ENCODE results near the gene ZSCAN29. TPM values are rescaled to one million over a fixed set of nuclear protein-coding genes. Genes with fewer than 3 reads are reported as not detected.
"Not testable (repeated sequence)": the region's sequence is repeated elsewhere in the genome, so short reads cannot be mapped to it uniquely, and the experiment has no call there.

The ZSCAN29 gene
- total and polyA plus RNA-seq, 3 donors from 2014 or later: 25.3 to 62.5 (median 42.8) TPM

DNA sequence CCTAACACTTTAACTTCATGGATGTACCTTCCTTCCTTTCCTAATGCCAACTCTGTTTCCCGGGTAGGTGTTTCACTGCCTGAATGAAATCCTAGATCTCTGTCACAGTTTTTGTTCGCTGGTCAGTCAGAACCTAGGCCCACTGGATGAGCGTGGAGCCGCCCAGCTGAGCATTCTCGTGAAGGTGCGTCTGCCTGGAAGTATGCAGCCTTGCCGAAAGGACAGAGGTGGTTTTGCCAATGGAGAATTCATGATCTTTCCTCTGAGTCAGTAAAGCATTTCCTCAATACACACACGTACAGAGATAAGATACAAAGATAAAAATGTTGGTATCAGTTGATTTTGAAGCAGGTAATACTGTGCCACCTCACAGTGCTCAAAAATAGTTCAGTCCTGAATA lies 32.8 kb upstream of the ZSCAN29 start:
- 74 to 85% methylated on average over 7 to 8 of the region's 8 CpGs for WGBS, 2 donors
- H3K27ac ChIP-seq: no peak overlapping the region
- DNase-seq: no peak
- no peaks in the 10 kb centered on the region for H3K4me1 ChIP-seq
- no peaks in the 10 kb centered on the region for H3K9me3 ChIP-seq
- H3K27me3 ChIP-seq: no peaks in the 10 kb centered on the region
- intact Hi-C loops (cut with DNase I; ENCODE audit: low total_unique reads): no loop called here
- H3K4me3 ChIP-seq: no peak overlapping the region
- TF ChIP-seq, protein P1, sequence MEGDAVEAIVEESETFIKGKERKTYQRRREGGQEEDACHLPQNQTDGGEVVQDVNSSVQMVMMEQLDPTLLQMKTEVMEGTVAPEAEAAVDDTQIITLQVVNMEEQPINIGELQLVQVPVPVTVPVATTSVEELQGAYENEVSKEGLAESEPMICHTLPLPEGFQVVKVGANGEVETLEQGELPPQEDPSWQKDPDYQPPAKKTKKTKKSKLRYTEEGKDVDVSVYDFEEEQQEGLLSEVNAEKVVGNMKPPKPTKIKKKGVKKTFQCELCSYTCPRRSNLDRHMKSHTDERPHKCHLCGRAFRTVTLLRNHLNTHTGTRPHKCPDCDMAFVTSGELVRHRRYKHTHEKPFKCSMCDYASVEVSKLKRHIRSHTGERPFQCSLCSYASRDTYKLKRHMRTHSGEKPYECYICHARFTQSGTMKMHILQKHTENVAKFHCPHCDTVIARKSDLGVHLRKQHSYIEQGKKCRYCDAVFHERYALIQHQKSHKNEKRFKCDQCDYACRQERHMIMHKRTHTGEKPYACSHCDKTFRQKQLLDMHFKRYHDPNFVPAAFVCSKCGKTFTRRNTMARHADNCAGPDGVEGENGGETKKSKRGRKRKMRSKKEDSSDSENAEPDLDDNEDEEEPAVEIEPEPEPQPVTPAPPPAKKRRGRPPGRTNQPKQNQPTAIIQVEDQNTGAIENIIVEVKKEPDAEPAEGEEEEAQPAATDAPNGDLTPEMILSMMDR (IDR thresholded peaks at IDR 0.05): no peak
- no peak for TF ChIP-seq POLR2A (IDR thresholded peaks at IDR 0.05)
- H3K36me3 ChIP-seq (ENCODE audit: low read depth, missing control alignments): no peaks in the 10 kb centered on the region

DNA sequence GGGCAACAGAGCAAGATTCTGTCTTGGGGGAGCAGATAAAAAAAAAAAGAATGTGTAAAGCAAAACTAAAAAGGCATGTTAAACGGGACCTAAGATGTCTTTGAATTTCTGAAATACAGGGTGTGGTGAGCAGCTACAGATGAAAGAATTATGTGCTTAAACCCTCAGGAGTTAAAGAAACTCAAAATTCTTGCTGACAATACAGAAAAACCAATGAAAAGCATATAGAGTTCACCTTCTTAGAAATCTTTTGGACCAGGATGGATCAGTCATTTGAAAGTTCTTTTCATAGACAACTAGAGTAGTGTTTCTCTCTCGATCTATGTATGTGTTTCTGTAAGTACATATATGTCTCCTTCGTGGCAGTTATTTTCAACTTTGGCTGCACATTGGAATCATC lies 31.4 kb upstream of the ZSCAN29 start:
- intact Hi-C loops (cut with DNase I; ENCODE audit: low total_unique reads): no loop called here
- WGBS, 2 donors: 82 to 87% methylated on average over 3 of the region's 3 CpGs
- Histone ChIP-seq H3K27ac (no peak overlapping the region), H3K4me3 (no peak overlapping the region), H3K4me1 (no peaks in the 10 kb centered on the region), H3K9me3 (no peaks in the 10 kb centered on the region), H3K36me3 (ENCODE audit: low read depth, missing control alignments) (no peaks in the 10 kb centered on the region), H3K27me3 (no peaks in the 10 kb centered on the region)
- no peak for DNase-seq
- no peak for TF ChIP-seq POLR2A (IDR thresholded peaks at IDR 0.05)
- TF ChIP-seq, protein P1 (IDR thresholded peaks at IDR 0.05): no peak

DNA sequence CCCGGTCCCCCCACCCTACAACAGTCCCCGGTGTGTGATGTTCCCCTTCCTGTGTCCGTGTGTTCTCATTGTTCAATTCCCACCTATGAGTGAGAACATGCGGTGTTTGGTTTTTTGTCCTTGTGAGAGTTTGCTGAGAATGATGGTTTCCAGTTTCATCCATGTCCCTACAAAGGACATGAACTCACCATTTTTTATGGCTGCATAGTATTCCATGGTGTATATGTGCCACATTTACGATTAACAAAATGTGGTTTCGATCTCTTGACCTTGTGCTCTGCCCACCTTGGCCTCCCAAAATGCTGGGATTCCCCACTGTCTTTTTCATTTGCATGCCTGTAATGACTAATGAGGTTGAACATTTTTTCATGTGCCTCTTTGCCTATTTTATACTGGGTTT lies 22.7 kb upstream of the ZSCAN29 start:
- H3K27me3 ChIP-seq; H3K4me3 ChIP-seq; DNase-seq; intact Hi-C loops (cut with DNase I; ENCODE audit: low total_unique reads); H3K4me1 ChIP-seq; H3K27ac ChIP-seq; H3K36me3 ChIP-seq (ENCODE audit: low read depth, missing control alignments); H3K9me3 ChIP-seq: not testable (repeated sequence)
- 94 to 99% methylated on average over 6 of the region's 6 CpGs for WGBS, 2 donors

DNA sequence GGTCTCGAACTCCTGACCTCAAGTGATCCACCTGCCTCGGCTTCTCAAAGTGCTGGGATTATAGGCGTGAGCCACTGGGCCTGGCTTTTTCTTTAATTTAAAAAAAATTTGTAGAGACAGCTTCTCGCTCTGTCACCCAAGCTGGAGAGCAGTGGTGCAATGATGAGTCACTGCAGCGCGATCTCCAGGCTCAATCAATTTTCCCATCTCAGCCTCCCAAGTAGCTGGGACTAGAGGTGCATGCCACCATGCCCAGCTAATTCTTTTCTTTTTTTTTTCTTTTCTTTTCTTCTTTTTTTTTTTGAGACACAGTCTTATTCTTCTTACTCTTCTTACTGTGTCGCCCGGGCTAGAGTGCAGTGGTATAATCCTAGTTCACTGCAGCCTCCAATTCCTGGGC lies 19.9 kb upstream of the ZSCAN29 start:
- Histone ChIP-seq H3K27me3 (no peaks in the 10 kb centered on the region), H3K9me3 (no peaks in the 10 kb centered on the region), H3K4me3 (no peak overlapping the region), H3K36me3 (ENCODE audit: low read depth, missing control alignments) (no peaks in the 10 kb centered on the region), H3K27ac (no peak overlapping the region), H3K4me1 (no peaks in the 10 kb centered on the region)
- DNase-seq: no peak
- intact Hi-C loops (cut with DNase I; ENCODE audit: low total_unique reads): no loop called here
- no peak for TF ChIP-seq POLR2A (IDR thresholded peaks at IDR 0.05)
- TF ChIP-seq, protein P1 (IDR thresholded peaks at IDR 0.05): no peak
- WGBS, 2 donors: 95 to 96% methylated on average over 8 of the region's 8 CpGs

DNA sequence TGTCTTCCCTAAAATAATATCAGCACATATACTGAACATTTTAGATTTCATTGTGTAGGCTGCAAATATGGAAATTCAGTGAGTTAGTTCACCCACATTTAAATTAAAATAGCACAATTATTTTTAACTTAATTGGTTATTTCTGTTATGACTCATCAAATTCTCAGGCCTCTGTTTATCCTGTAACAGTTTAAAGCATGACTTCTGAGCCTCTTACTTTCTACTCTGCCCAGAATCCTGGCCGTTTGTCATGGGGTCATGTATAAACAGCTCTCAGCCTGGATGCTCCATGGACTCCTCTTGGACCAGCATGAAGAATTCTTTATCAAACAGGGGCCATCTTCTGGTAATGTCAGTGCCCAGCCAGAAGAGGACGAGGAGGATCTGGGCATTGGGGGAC lies 12.2 kb upstream of the ZSCAN29 start:
- 80 to 85% methylated on average over 2 of the region's 2 CpGs for WGBS, 2 donors
- intact Hi-C loops (cut with DNase I; ENCODE audit: low total_unique reads): no loop called here
- Histone ChIP-seq H3K9me3 (no peaks in the 10 kb centered on the region), H3K27me3 (no peaks in the 10 kb centered on the region), H3K4me1 (no peaks in the 10 kb centered on the region), H3K36me3 (ENCODE audit: low read depth, missing control alignments) (no peaks in the 10 kb centered on the region), H3K27ac (no peak overlapping the region), H3K4me3 (no peak overlapping the region)
- DNase-seq: no peak
- TF ChIP-seq, protein P1 (IDR thresholded peaks at IDR 0.05): no peak
- no peak for TF ChIP-seq POLR2A (IDR thresholded peaks at IDR 0.05)
